ENCODE results near the gene PHF12.

DNA sequence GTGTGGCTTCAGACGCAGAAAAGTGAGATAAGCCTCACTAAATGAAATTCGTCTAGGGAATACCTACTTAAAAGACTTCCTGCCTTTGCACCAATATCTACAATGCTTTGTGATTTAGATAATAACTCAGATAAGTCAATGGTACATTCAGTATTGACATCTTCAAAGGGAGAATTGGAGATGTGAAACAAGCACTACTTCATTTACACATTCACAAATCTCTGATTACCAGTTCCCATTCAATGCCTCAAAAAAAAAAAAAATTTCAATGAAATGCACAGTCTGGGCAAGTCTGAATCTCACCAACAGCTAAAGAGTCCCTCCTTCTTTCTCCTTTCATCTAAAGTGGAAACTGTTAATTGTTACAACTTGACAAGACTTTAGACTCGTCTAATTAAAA lies 3.7 kb downstream of the PHF12 start:
- TF ChIP-seq GATA2 (IDR thresholded peaks at IDR 0.05; ENCODE audit: low read depth, low read length) (no peak), GATA3 (IDR thresholded peaks at IDR 0.05; ENCODE audit: low read depth, low read length) (no peak)

Data from SH-SY5Y (cell line).